Neural cell (in vitro differentiated cells): ENCODE data around the gene CDH4. TPM values are rescaled to one million over a fixed set of nuclear protein-coding genes. Genes with fewer than 3 reads are reported as not detected.

Experiments used
- H2AFZ ChIP-seq: fragments of 200-600, 300-800 bp; sonication (generic), shearing (Covaris generic); 2 replicates; pipeline ENCODE4 v1.6.0; 2014; ENCODE audit warnings: low read depth, mild to moderate bottlenecking, antibody characterized with exemption, low read length, moderate library complexity
- H3F3A ChIP-seq: fragments of 200-600 bp; shearing (Covaris generic); 2 replicates; pipeline ENCODE4 v1.6.1; 2016; ENCODE audit warnings: mild to moderate bottlenecking, moderate library complexity, mixed read lengths, antibody characterized with exemption, low read length; ENCODE audit not compliant: insufficient read depth, poor library complexity, severe bottlenecking
- H3K27ac ChIP-seq: fragments of 200-600, 300-800 bp; sonication (generic), shearing (Covaris generic); 2 replicates; pipeline ENCODE4 v1.5.1; 2014; ENCODE audit warnings: mild to moderate bottlenecking, low read length, moderate library complexity
- H3K27me3 ChIP-seq: fragments of 300-800, 200-600 bp; sonication (generic), shearing (Covaris generic); 2 replicates; pipeline ENCODE4 v1.6.0; 2014; ENCODE audit warnings: mild to moderate bottlenecking, low read depth, low read length, moderate library complexity; ENCODE audit not compliant: insufficient read depth
- H3K36me3 ChIP-seq: fragments of 300-800, 200-600 bp; sonication (generic), shearing (Covaris generic); 2 replicates; pipeline ENCODE4 v1.5.1; 2014; ENCODE audit warnings: mild to moderate bottlenecking, antibody characterized with exemption, low read length, moderate library complexity; ENCODE audit not compliant: insufficient read depth
- H3K4me2 ChIP-seq: fragments of 300-800, 200-600 bp; sonication (generic), shearing (Covaris generic); 2 replicates; pipeline ENCODE4 v1.6.0; 2014; ENCODE audit warnings: mild to moderate bottlenecking, low read length
- H3K4me3 ChIP-seq: fragments of 300-800, 200-600 bp; sonication (generic), shearing (Covaris generic); 2 replicates; pipeline ENCODE4 v1.5.1; 2014; ENCODE audit warnings: mild to moderate bottlenecking, low read length, moderate library complexity
- H3K79me2 ChIP-seq: fragments of 200-600 bp; shearing (Covaris generic); replicated peaks from 2 replicates; pipeline ENCODE4 v1.6.0; 2014; ENCODE audit warnings: mild to moderate bottlenecking, low read length, moderate library complexity; ENCODE audit not compliant: insufficient read depth
- H3K9ac ChIP-seq: fragments of 300-800, 200-600 bp; sonication (generic), shearing (Covaris generic); 2 replicates; pipeline ENCODE4 v1.6.1; 2016; ENCODE audit warnings: mild to moderate bottlenecking, low read length, mixed read lengths
- H3K9me2 ChIP-seq: fragments of 200-600 bp; shearing (Covaris generic); 2 replicates; pipeline ENCODE4 v1.6.1; 2016; ENCODE audit warnings: mild to moderate bottlenecking, low read length, mixed read lengths; ENCODE audit not compliant: insufficient read depth
- H3K9me3 ChIP-seq: fragments of 200-600, 300-800 bp; sonication (generic), shearing (Covaris generic); 2 replicates; pipeline ENCODE4 v1.6.1; 2016; ENCODE audit warnings: mild to moderate bottlenecking, mixed run types, low read length, moderate library complexity, mixed read lengths
- H4K20me1 ChIP-seq: fragments of 200-600 bp; shearing (Covaris generic); 2 replicates; pipeline ENCODE4 v1.6.1; 2016; ENCODE audit warnings: mild to moderate bottlenecking, mixed run types; ENCODE audit not compliant: insufficient read depth
- EP300 ChIP-seq: fragments of 450-650 bp; conservative IDR thresholded peaks from 2 replicates; pipeline ENCODE4 v1.6.1; 2014; ENCODE audit warnings: antibody characterized with exemption, mild to moderate bottlenecking, moderate library complexity; ENCODE audit not compliant: poor library complexity, severe bottlenecking
- EZH2 ChIP-seq: fragments of 200-600, 300-800 bp; shearing (Covaris generic), sonication (generic); IDR thresholded peaks from 2 replicates; pipeline ENCODE4 v1.6.1; 2014; ENCODE audit warnings: antibody characterized with exemption, low read length, borderline replicate concordance, mild to moderate bottlenecking; ENCODE audit not compliant: insufficient read depth, poor library complexity, severe bottlenecking
- MXI1 ChIP-seq: fragments of 450-650 bp; conservative IDR thresholded peaks from 2 replicates; pipeline ENCODE4 v1.6.1; 2014; ENCODE audit warnings: antibody characterized with exemption, mild to moderate bottlenecking; ENCODE audit not compliant: poor library complexity, severe bottlenecking
- POLR2AphosphoS5 ChIP-seq: IDR thresholded peaks from 2 replicates; pipeline ENCODE4 v1.6.1; 2012
- RAD21 ChIP-seq: fragments of 450-650 bp; conservative IDR thresholded peaks from 2 replicates; pipeline ENCODE4 v1.6.1; 2014; ENCODE audit warnings: antibody characterized with exemption, mild to moderate bottlenecking, moderate library complexity
- SMC3 ChIP-seq: fragments of 450-650 bp; conservative IDR thresholded peaks from 2 replicates; pipeline ENCODE4 v1.6.1; 2014; ENCODE audit warnings: antibody characterized with exemption, mild to moderate bottlenecking, moderate library complexity; ENCODE audit not compliant: poor library complexity
- TAF1 ChIP-seq: IDR thresholded peaks from 2 replicates; pipeline ENCODE4 v1.6.1; 2012; ENCODE audit warnings: low read depth
- polyA plus RNA-seq: library from polyadenylated mRNA; depleted of rRNA; stranded (reverse); fragments of >200 nt; gene quantifications from 2 replicates; pipeline ENCODE4 v1.2.3, GENCODE V29; 2014
- TF ChIP-seq, protein P1 (sequence below): IDR thresholded peaks from 2 replicates; pipeline ENCODE4 v1.6.1; 2012; ENCODE audit warnings: borderline replicate concordance
- TF ChIP-seq, protein P2 (sequence below): fragments of 450-650 bp; IDR thresholded peaks from 2 replicates; pipeline ENCODE4 v1.5.1; 2014; ENCODE audit warnings: antibody characterized with exemption, mild to moderate bottlenecking, moderate library complexity; ENCODE audit not compliant: poor library complexity, severe bottlenecking

Gene CDH4
- polyA plus RNA-seq, 1 donor from 2014 or later = 24.6 TPM

GRCh38 chr20:61382194-61382593 is 130.1 kb downstream of the CDH4 start:
- Histone ChIP-seq H3F3A (peaks cover 6% of the 10 kb centered on the region), H3K4me2 (no peak overlapping the region), H3K9ac (no peak overlapping the region), H3K4me3 (no peak overlapping the region), H3K27me3 (no peaks in the 10 kb centered on the region), H3K36me3 (peaks cover 14% of the 10 kb centered on the region), H3K79me2 (no peaks in the 10 kb centered on the region), H3K9me3 (peaks cover 13% of the 10 kb centered on the region), H4K20me1 (no peaks in the 10 kb centered on the region), H3K27ac (no peak overlapping the region), H3K9me2 (no peaks in the 10 kb centered on the region), H2AFZ (no peak overlapping the region)
- no peak for TF ChIP-seq EZH2
- no peak for TF ChIP-seq EP300
- TF ChIP-seq, protein P1, sequence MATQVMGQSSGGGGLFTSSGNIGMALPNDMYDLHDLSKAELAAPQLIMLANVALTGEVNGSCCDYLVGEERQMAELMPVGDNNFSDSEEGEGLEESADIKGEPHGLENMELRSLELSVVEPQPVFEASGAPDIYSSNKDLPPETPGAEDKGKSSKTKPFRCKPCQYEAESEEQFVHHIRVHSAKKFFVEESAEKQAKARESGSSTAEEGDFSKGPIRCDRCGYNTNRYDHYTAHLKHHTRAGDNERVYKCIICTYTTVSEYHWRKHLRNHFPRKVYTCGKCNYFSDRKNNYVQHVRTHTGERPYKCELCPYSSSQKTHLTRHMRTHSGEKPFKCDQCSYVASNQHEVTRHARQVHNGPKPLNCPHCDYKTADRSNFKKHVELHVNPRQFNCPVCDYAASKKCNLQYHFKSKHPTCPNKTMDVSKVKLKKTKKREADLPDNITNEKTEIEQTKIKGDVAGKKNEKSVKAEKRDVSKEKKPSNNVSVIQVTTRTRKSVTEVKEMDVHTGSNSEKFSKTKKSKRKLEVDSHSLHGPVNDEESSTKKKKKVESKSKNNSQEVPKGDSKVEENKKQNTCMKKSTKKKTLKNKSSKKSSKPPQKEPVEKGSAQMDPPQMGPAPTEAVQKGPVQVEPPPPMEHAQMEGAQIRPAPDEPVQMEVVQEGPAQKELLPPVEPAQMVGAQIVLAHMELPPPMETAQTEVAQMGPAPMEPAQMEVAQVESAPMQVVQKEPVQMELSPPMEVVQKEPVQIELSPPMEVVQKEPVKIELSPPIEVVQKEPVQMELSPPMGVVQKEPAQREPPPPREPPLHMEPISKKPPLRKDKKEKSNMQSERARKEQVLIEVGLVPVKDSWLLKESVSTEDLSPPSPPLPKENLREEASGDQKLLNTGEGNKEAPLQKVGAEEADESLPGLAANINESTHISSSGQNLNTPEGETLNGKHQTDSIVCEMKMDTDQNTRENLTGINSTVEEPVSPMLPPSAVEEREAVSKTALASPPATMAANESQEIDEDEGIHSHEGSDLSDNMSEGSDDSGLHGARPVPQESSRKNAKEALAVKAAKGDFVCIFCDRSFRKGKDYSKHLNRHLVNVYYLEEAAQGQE = no peak
- TF ChIP-seq TAF1 = no peak
- TF ChIP-seq, protein P2, sequence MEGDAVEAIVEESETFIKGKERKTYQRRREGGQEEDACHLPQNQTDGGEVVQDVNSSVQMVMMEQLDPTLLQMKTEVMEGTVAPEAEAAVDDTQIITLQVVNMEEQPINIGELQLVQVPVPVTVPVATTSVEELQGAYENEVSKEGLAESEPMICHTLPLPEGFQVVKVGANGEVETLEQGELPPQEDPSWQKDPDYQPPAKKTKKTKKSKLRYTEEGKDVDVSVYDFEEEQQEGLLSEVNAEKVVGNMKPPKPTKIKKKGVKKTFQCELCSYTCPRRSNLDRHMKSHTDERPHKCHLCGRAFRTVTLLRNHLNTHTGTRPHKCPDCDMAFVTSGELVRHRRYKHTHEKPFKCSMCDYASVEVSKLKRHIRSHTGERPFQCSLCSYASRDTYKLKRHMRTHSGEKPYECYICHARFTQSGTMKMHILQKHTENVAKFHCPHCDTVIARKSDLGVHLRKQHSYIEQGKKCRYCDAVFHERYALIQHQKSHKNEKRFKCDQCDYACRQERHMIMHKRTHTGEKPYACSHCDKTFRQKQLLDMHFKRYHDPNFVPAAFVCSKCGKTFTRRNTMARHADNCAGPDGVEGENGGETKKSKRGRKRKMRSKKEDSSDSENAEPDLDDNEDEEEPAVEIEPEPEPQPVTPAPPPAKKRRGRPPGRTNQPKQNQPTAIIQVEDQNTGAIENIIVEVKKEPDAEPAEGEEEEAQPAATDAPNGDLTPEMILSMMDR = no peak
- TF ChIP-seq RAD21 = no peak
- TF ChIP-seq SMC3 = no peak
- TF ChIP-seq POLR2AphosphoS5 = no peak
- no peak for TF ChIP-seq MXI1

- no peaks in the 10 kb centered on the region for H3K27me3 ChIP-seq
- TF ChIP-seq MXI1 (no peak), SMC3 (no peak), EP300 (no peak), EZH2 (no peak), RAD21 (no peak), TAF1 (no peak), POLR2AphosphoS5 (no peak)
- TF ChIP-seq, protein P2 = no peak
- TF ChIP-seq, protein P1 = no peak
- H3K9ac ChIP-seq = no peak overlapping the region
- H3K9me2 ChIP-seq = no peaks in the 10 kb centered on the region
- peaks cover 13% of the 10 kb centered on the region for H3K9me3 ChIP-seq
- H3K27ac ChIP-seq = no peak overlapping the region
- H3F3A ChIP-seq = peaks cover 3% of the 10 kb centered on the region
- H3K79me2 ChIP-seq = no peaks in the 10 kb centered on the region
- no peak overlapping the region for H3K4me3 ChIP-seq
- no peaks in the 10 kb centered on the region for H4K20me1 ChIP-seq
- no peak overlapping the region for H3K4me2 ChIP-seq
- peaks cover 14% of the 10 kb centered on the region for H3K36me3 ChIP-seq
- H2AFZ ChIP-seq = no peak overlapping the region
Observed at GRCh38 chr20:61385296-61385695, 133.2 kb downstream of the CDH4 start.
